CD14-positive monocyte (primary cell): ENCODE results near the gene VTN. TPM values are rescaled to one million over a fixed set of nuclear protein-coding genes. Genes with fewer than 3 reads are reported as not detected.

ENCODE experiments used
- DNase-seq, 3 donors: peaks; one replicate each; pipeline ENCODE4 v3.0.0-alpha.2; 2011 to 2022
- H2AFZ ChIP-seq: 2 replicates; pipeline ENCODE4 v1.6.0; 2012; ENCODE audit warnings: mild to moderate bottlenecking, low read depth, low read length, inconsistent platforms; ENCODE audit not compliant: insufficient read depth, poor library complexity, severe bottlenecking
- H3K27ac ChIP-seq, 2 donors: 1 replicate in 1 of 2; 2 replicates in 1 of 2; pipeline ENCODE4 v1.5.1; 2012 to 2013; ENCODE audit warnings: low read length in 2 of 2, control low read depth in 1 of 2, inconsistent platforms in 1 of 2, low read depth in 1 of 2, mild to moderate bottlenecking in 1 of 2
- H3K27me3 ChIP-seq, 2 donors: one replicate each; pipeline versions ENCODE4 v1.6.0 to v1.6.1; 2011 to 2013; ENCODE audit warnings: low read length in 2 of 2; ENCODE audit not compliant: control insufficient read depth in 2 of 2, insufficient read depth in 2 of 2
- H3K36me3 ChIP-seq, 2 donors: replicated peaks in 1 of 2; 1 replicate in 1 of 2; 2 replicates in 1 of 2; pipeline versions ENCODE4 v1.5.1 to v1.6.1; 2012 to 2013; ENCODE audit warnings: low read length in 2 of 2, control low read depth in 1 of 2, inconsistent platforms in 1 of 2, mild to moderate bottlenecking in 1 of 2; ENCODE audit not compliant: insufficient read depth in 2 of 2, control insufficient read depth in 1 of 2
- H3K4me1 ChIP-seq, 2 donors: 1 replicate in 1 of 2; 2 replicates in 1 of 2; pipeline versions ENCODE4 v1.5.1 to v1.6.1; 2012 to 2013; ENCODE audit warnings: low read length in 2 of 2, control low read depth in 1 of 2, inconsistent platforms in 1 of 2, mild to moderate bottlenecking in 1 of 2, moderate library complexity in 1 of 2; ENCODE audit not compliant: insufficient read depth in 2 of 2, control insufficient read depth in 1 of 2
- H3K4me2 ChIP-seq: replicated peaks from 2 replicates; pipeline ENCODE3; 2012; ENCODE audit warnings: low read length, moderate library complexity, mild to moderate bottlenecking; ENCODE audit not compliant: poor library complexity, severe bottlenecking; ENCODE audit errors: extremely low read depth
- H3K4me3 ChIP-seq, 3 experiments: fragments of 200-600 bp in 1 of 3; sonication (generic) in 1 of 3; replicated peaks in 1 of 3; 1 replicate in 2 of 3; 2 replicates in 1 of 3; pipeline ENCODE4 v1.5.1; 2011 to 2013; ENCODE audit warnings: low read length in 3 of 3, mild to moderate bottlenecking in 3 of 3, control low read depth in 2 of 3, low read depth in 2 of 3, inconsistent platforms in 1 of 3, moderate library complexity in 1 of 3
- H3K79me2 ChIP-seq: 2 replicates; pipeline ENCODE4 v1.6.0; 2012; ENCODE audit warnings: mild to moderate bottlenecking, control low read depth, inconsistent platforms, low read length, moderate library complexity; ENCODE audit not compliant: insufficient read depth
- H3K9ac ChIP-seq: 2 replicates; pipeline ENCODE4 v1.6.0; 2017; ENCODE audit warnings: low read length, mild to moderate bottlenecking; ENCODE audit not compliant: insufficient read depth, poor library complexity, severe bottlenecking
- H3K9me3 ChIP-seq, 2 donors: replicated peaks in 1 of 2; 1 replicate in 1 of 2; 2 replicates in 1 of 2; pipeline versions ENCODE4 v1.5.1 to v1.6.1; 2012 to 2013; ENCODE audit warnings: low read length in 2 of 2, control low read depth in 1 of 2; ENCODE audit not compliant: control insufficient read depth in 1 of 2, insufficient read depth in 1 of 2
- H4K20me1 ChIP-seq: 2 replicates; pipeline ENCODE4 v1.6.0; 2012; ENCODE audit warnings: mild to moderate bottlenecking, low read length, control low read depth, moderate library complexity; ENCODE audit not compliant: insufficient read depth
- H3K27ac Mint-ChIP-seq, 7 donors: one replicate each; pipeline ENCODE4 v1.8.0; 2020; ENCODE audit warnings: mild to moderate bottlenecking in 7 of 7, mixed read lengths in 7 of 7, moderate library complexity in 6 of 7, inconsistent platforms in 2 of 7
- H3K27me3 Mint-ChIP-seq, 3 donors: one replicate each; pipeline ENCODE4 v1.8.0; 2021 to 2022; ENCODE audit warnings: low read depth in 3 of 3, mild to moderate bottlenecking in 3 of 3, mixed read lengths in 3 of 3, moderate library complexity in 3 of 3, inconsistent platforms in 1 of 3
- H3K36me3 Mint-ChIP-seq, 2 donors: one replicate each; pipeline ENCODE4 v1.8.0; 2020; ENCODE audit warnings: mixed read lengths in 2 of 2, inconsistent platforms in 1 of 2, mild to moderate bottlenecking in 1 of 2
- H3K4me1 Mint-ChIP-seq: one replicate; pipeline ENCODE4 v1.8.0; 2020; ENCODE audit warnings: mild to moderate bottlenecking, mixed read lengths
- H3K4me3 Mint-ChIP-seq, 2 donors: one replicate each; pipeline ENCODE4 v1.8.0; 2020; ENCODE audit warnings: mild to moderate bottlenecking in 2 of 2, mixed read lengths in 2 of 2, moderate library complexity in 1 of 2
- H3K9me3 Mint-ChIP-seq, 7 donors: one replicate each; pipeline ENCODE4 v1.8.0; 2020 to 2022; ENCODE audit warnings: mixed read lengths in 7 of 7, mild to moderate bottlenecking in 6 of 7, moderate library complexity in 6 of 7, inconsistent platforms in 2 of 7
- CTCF ChIP-seq: fragments of 200-600 bp; IDR thresholded peaks from one replicate; pipeline ENCODE4 v1.8.0; 2022; ENCODE audit warnings: antibody characterized with exemption, mild to moderate bottlenecking
- WGBS: methylation state at CpG from one replicate; pipeline ENCODE4 v1.1.5; 2013; ENCODE audit warnings: missing lambda C conversion rate; ENCODE audit not compliant: insufficient coverage; 5-methylcytosine and 5-hydroxymethylcytosine counted together
- intact Hi-C, 2 donors: fragments of 100-400 bp; cut with micrococcal nuclease; formaldehyde crosslinking; loops; one replicate each; pipeline versions ENCODE4 v1.15.0 to v1.15.1; 2023
- polyA plus RNA-seq, 3 donors: library from polyadenylated mRNA; depleted of rRNA in 1 of 3; unstranded in 2 of 3; stranded (reverse) in 1 of 3; fragments of 300-500 nt in 2 of 3; fragments of >200 nt in 1 of 3; fragmentation: Illumina TruSeq in 2 of 3; gene quantifications; 1 replicate in 2 of 3; 2 replicates in 1 of 3; pipeline ENCODE4 v1.2.3, GENCODE V29; 2012 to 2021

Gene VTN
- polyA plus RNA-seq, 3 donors = not detected

GRCh38 chr17:28385406-28385805, 15.3 kb upstream of the VTN start:
- H3K4me3 ChIP-seq = peak overlapping the region in 2 of 3 experiments; percentile 72 to 97
- H3K4me2 ChIP-seq = peak overlapping the region; percentile 99

GRCh38 chr17:28385037-28385400, 14.9 kb upstream of the VTN start:
- peaks cover 37% of the 10 kb centered on the region for H3K4me1 Mint-ChIP-seq
- Histone ChIP-seq H3K27ac (no peak overlapping the region), H3K27me3 (peaks cover 12 to 22% of the 10 kb centered on the region in 2 donors), H3K9me3 (no peaks in the 10 kb centered on the region), H3K9ac (peak overlapping the region; percentile 75), H3K4me2 (peak overlapping the region; percentile 99), H3K4me3 (peak overlapping the region; percentile 61 to 97 (median 72)), H3K4me1 (peaks cover 20 to 30% of the 10 kb centered on the region in 2 donors), H4K20me1 (no peaks in the 10 kb centered on the region), H2AFZ (peak overlapping the region; percentile 99), H3K36me3 (peaks cover 9 to 13% of the 10 kb centered on the region in 2 donors), H3K79me2 (no peaks in the 10 kb centered on the region)
- peak overlapping the region; percentile 95 for H3K4me3 Mint-ChIP-seq
- peaks cover 20 to 32% of the 10 kb centered on the region in 2 donors for H3K36me3 Mint-ChIP-seq
- peaks cover 0 to 5% (median 0%) of the 10 kb centered on the region in 7 donors for H3K9me3 Mint-ChIP-seq
- TF ChIP-seq CTCF = no peak
- peak overlapping the region in 2 of 7 donors; percentile 30 to 70 for H3K27ac Mint-ChIP-seq
- H3K27me3 Mint-ChIP-seq = peaks cover 20 to 48% (median 29%) of the 10 kb centered on the region in 3 donors
- intact Hi-C loops = no loop called here
- DNase-seq = no peak
- WGBS = 2% methylated on average over 29 of the region's 29 CpGs

More at GRCh38 chr17:28385406-28385805, 15.3 kb upstream of the VTN start:
- TF ChIP-seq CTCF = no peak
- H3K4me1 ChIP-seq = peaks cover 20 to 30% of the 10 kb centered on the region in 2 donors
- intact Hi-C loops = no loop called here
- no CpG with 5 or more reads among the region's 8 CpGs for WGBS
- H3K27ac ChIP-seq = no peak overlapping the region
- no peaks in the 10 kb centered on the region for H3K9me3 ChIP-seq
- no peaks in the 10 kb centered on the region for H3K79me2 ChIP-seq
- Mint-ChIP-seq H3K27me3 (peaks cover 18 to 44% (median 25%) of the 10 kb centered on the region in 3 donors), H3K4me3 (peak overlapping the region; percentile 95), H3K36me3 (peaks cover 23 to 33% of the 10 kb centered on the region in 2 donors), H3K4me1 (peaks cover 33% of the 10 kb centered on the region), H3K9me3 (peaks cover 0 to 5% (median 0%) of the 10 kb centered on the region in 7 donors), H3K27ac (peak overlapping the region in 1 of 7 donors; percentile 36)
- H3K27me3 ChIP-seq = peaks cover 8 to 19% of the 10 kb centered on the region in 2 donors
- DNase-seq = no peak
- peak overlapping the region; percentile 75 for H3K9ac ChIP-seq
- no peaks in the 10 kb centered on the region for H4K20me1 ChIP-seq
- H3K36me3 ChIP-seq = peaks cover 9 to 17% of the 10 kb centered on the region in 2 donors
- H2AFZ ChIP-seq = peak overlapping the region; percentile 99
